Erythroblast (primary cell): ENCODE data around the gene AWAT2.
A peak's percentile ranks its signal among the peaks of the same experiment; 100 is the strongest.

Experiments
- DNase-seq, 2 experiments: peaks; one replicate each; lab custom pipeline; 2025; lab: John Stamatoyannopoulos, UW
- GATA1 ChIP-seq: IDR thresholded peaks from 2 replicates; pipeline ENCODE4 v1.6.1; 2011; ENCODE audit warnings: low read depth, mild to moderate bottlenecking, control low read depth, low read length, moderate library complexity
- POLR2A ChIP-seq: IDR thresholded peaks from 2 replicates; pipeline ENCODE4 v1.6.1; 2011; ENCODE audit warnings: mild to moderate bottlenecking, low read length

The AWAT2 gene, protein sequence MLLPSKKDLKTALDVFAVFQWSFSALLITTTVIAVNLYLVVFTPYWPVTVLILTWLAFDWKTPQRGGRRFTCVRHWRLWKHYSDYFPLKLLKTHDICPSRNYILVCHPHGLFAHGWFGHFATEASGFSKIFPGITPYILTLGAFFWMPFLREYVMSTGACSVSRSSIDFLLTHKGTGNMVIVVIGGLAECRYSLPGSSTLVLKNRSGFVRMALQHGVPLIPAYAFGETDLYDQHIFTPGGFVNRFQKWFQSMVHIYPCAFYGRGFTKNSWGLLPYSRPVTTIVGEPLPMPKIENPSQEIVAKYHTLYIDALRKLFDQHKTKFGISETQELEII

DNA sequence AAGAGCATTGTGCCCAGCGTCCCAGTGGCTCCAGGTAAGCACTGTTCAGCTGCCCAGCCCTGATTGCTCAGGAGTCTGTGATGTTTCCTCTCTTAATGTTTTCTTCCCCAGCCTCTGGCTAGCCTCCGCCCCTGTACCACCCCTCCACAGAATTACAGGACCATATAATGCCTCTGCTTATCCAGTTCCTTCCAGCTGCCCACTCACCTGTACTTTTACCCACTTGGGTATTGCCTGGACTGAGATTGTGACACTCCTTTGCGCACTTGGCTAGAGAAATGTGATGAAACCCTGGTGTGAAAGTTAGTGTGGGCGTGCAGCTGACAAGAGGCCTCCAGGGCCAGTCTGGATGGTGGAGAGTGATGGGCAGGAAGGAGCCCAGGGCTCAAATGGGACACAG lies at the start of gene AWAT2:
Gene AWAT2, minus strand, starts transcription at position 14 of the 400 bp plus-strand sequence. Its CDS starts 6 bp downstream, at position 8.
- no peak for TF ChIP-seq GATA1
- no peak for TF ChIP-seq POLR2A
- DNase-seq = no peak

DNA sequence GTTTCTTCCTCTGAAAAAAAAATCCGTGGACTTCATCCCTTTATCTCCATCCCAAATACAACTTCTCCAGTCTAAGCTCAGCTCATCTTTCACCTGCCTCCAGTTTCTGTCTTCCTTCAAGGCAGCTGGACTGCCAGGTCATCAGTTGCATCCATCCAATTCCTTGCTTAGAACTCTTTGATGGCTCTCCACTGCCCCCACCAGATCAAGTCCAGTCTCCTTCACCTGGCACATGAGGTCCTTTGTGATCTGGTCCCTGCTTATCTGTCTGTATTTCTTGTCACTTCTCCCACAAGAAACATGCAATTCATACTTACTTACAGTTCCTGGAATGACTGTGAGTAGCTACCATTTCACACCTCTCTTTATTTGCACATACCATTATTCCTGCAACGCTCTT lies 46.3 kb upstream of the AWAT2 start:
- DNase-seq = no peak
- TF ChIP-seq GATA1 = no peak
- TF ChIP-seq POLR2A = no peak

DNA sequence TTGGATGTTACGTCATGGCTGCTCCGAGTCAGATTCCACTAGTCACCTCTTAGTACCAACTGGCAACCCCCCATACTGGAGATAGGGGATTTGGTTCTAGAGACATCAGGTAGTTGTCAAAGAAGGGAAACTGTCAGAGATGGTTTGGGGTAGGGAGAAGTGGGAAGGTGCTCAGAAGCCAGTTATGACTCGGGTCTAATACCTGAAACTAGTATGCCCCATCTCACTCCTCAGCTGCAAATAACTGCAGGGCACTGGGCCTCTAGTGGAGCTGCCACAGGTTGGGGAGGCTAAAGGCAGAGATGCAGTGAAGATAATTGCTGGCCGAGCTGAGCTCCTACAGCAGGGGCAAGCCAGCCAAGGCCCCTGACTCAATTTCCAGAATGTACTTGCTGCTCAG lies 42.5 kb upstream of the AWAT2 start:
- TF ChIP-seq GATA1 (no peak), POLR2A (no peak)
- no peak for DNase-seq

DNA sequence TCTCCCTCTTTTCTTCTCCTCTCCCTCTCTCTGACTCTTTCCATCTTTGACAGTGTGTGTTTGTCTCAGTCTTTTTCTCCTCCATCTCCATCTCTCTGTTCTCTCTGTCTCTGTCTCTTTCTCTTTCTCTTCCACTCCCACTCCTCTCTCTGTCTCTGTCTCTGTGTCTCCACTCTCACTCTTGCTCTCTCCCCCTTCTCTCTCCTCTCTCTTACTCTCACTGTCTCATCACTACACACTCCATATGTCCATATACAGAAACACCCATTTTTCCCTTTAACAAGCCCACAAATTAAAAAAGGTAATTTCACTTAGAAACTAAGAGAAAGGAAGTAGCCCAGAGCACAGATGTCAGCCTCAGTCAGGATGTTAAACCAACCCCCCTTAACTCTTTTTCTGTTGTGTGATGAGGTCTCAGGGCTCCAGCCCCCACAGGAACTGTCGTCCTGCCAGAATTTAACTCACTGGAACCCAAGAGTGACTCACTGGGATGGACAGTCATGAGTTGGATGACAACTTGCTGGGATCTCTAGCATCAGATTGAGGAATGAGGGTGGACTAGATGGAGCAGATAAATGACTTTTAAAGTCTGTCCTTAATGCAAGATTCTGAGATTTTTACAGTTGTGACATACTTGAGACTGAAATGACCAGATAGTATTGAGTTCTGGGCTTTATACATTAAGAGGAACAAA lies 40.0 kb upstream of the AWAT2 start:
- TF ChIP-seq POLR2A (no peak), GATA1 (no peak)
- no peak for DNase-seq

DNA sequence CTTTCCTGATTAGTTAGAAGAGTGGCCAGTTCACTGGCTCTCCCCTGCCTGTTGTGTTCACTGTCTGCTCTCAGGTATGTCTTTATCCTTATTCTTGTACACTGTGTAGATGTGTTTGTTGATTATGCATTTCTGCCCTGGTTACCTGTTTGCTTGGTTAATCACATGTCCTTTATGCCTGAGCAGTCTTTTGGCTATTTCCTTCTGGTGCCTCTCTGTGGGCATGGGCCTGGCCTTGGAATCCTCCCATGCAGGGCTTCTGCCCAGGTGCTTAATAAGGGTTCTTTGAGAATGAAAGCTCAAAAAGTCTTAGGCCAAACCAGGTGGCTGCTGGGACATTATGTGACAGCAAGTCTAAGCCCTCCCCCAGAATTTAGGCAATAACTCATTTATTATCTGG lies 39.0 kb upstream of the AWAT2 start:
- DNase-seq = no peak
- no peak for TF ChIP-seq POLR2A
- no peak for TF ChIP-seq GATA1

DNA sequence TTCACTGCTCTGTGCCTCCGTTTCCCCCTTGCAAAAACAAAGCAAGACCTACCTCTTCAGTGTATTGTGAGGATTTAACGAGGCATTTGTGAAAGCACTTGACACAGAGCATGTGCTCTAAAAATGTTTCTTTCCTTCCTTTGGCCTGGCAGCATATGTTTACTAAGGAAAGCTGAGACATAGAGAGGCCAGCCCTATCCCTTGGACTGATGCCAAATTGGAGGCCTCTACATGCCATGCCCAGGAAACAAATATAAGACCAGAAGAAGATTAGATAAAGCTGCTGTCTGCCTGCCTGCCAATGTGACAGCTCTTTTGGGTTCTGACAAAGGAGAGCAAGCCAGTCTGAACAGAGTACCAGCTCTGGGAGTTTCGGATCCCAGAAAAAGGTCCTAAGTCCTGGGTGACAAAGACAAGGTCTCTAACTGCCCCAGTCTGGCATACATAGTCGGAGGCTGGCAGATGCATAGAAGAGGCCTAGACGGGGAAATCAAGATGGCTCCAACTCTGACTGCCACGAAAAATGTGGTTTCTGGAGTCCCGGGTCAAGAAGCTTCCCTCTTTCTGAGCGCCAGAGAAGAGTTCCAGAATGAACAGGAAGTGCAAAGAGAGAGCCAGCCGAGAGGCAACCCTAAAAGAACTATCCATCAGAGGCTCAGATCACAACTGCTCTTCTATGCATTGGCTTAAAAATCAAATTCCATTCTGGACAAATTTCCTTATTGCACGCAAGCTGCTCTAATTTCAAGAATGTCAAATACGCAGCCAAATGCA lies 38.3 kb upstream of the AWAT2 start:
- peak; percentile 48 to 54 for DNase-seq
- TF ChIP-seq GATA1 = no peak
- TF ChIP-seq POLR2A = no peak

DNA sequence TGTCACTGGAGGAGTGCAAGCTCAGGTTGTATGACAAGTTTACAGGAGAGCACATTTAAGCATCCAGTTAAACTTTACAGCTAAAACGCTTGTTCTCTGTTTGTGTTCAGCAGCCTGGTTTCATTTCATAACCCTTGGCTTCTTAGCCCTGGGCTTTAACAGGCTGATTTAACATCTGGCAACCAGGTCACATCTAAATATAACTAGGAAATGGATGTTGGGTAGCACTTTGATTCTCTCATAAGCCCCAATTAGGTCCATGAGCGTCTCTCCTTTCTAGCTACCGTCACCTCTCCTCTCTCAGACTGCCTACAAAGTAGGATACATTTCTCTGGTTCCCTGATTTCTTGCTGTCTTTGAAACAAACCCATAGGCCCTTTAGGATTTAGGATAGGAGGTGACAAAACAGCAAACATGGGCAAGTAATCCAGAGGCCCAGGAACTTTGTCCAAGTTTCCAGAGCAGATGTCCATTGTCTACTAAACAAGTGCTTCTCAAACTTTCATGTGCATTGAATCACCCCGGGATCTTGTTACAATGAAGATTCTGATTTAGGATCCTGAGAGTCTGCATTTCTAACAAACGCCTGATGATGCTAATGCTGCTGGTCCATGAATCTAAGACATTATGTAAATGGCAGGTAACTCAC lies 35.0 kb upstream of the AWAT2 start:
- TF ChIP-seq GATA1 = no peak
- TF ChIP-seq POLR2A = no peak

DNA sequence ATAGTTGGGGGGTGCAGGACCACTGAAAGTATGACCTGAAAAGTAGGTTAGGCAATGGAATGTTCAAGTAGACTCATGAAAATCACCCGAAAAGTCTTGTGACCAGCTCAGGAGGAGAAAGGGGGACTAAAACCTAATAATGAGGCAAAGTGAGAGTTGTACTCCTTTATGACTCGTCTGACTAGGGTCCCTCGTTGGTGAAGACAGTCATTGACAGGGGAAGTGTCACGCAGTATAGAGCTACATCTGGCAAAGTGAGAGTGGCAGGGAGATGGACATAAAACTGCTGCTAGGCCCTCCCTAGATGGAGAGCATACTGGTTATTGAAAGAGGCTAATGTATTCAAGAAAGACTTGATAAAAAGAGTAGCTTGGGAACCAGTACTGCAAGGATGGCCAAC lies 33.0 kb upstream of the AWAT2 start:
- no peak for TF ChIP-seq POLR2A
- no peak for TF ChIP-seq GATA1
- no peak for DNase-seq

More for the DNA sequence above, 35.0 kb upstream of the AWAT2 start:
- DNase-seq = no peak

DNA sequence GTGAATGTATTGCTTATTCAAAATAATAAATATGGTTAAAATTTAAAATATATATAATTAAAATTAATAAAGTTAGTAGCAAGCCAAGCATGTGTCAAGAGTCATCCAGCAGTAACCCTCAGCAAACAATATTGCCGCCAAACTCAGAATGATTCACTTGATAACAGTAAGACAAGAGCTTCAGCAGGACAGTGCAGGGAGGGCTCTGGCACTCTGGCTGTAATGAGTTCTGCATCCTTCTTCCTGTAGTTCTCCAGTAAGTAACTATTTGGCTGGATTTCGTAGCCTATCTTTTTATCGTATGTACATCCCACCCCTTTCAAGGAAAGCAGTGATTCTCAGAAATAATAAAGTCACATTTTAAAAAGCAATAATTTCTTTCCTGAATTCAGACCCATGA lies 30.1 kb upstream of the AWAT2 start:
- DNase-seq = no peak
- TF ChIP-seq GATA1 (no peak), POLR2A (no peak)

DNA sequence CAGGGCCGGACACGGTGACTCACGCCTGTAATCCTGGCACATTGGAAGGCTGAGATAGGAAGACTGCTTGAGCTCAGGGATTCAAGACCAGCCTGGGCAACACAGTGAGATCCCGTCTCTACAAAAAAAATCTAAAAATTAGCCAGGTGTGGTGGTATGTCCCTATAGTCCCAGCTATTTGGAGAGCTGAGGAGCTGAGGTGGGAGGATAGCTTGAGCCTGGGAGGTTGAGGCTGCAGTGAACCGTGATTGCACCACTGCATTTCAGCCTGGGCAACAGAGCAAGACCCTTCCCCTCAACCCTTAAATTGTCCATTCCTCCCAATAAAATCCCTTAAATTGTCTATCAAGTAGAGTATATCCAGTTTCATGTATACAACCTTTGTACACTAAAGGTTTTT lies 29.6 kb upstream of the AWAT2 start:
- TF ChIP-seq GATA1 (no peak), POLR2A (no peak)
- DNase-seq = no peak

DNA sequence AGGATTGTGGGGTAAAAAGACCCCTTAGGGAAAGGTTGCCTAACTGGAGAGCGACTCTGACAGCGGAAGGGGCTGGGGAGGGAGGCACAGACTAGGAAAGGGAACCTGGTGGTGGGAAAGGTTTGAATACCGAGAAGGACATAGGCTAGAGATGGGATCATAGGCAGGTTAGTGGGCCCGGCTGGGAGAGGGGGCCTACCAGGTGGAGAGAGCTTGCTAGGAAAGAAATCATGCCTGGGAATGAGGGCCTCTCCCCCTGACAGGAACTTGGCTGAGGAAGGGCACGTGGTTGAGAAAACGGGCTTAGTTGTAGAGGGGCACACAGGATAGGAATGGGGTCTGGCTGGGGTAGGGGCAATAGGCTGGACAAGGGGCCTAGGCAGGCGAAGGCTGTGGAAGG lies 16.9 kb upstream of the AWAT2 start:
- TF ChIP-seq POLR2A (no peak), GATA1 (no peak)
- DNase-seq = no peak

DNA sequence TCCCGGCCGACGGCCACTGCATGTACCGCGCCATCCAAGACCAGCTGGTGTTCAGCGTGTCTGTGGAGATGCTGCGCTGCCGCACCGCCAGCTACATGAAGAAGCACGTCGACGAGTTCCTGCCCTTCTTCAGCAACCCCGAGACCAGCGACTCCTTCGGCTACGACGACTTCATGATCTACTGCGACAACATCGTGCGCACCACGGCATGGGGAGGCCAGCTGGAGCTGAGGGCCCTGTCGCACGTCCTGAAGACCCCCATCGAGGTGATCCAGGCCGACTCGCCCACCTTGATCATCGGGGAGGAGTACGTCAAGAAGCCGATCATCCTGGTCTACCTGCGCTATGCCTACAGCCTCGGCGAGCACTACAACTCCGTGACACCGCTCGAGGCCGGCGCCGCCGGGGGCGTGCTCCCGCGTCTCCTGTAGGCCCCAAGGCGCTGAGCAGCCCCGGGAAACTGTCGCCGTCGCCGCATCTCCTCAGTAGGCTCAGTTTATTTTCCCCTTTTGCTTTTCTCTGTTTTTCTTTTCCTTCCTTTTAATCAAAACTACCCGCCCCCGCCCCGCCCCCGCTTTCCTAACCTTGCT lies 13.3 kb upstream of the AWAT2 start:
- TF ChIP-seq GATA1 (no peak), POLR2A (no peak)
- DNase-seq = no peak

DNA sequence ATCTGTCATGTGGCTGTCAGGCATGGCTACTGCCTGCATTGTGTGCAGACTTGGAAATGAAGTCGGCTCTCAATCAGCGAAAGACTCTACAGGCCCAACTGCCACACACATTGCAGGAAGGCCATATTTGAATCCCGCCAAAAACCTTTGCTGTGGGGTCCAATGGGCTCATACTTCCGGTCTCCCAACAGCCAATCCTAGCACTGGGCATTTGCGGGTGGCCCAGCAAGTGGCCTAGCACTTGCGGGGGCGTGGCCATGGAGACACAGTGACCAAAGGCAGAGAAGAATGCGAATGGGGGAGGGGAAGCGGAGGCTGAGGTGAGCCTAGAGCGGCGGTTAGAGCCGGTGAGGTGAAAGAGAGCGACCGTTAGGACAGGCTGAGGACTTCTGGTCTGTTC lies 12.3 kb upstream of the AWAT2 start, which contains the start of gene OTUD6A:
Gene OTUD6A, plus strand, starts transcription at position 382 of the 400 bp plus-strand sequence. CDS start 68 bp downstream, outside the sequence.
- no peak for DNase-seq
- TF ChIP-seq POLR2A (no peak), GATA1 (no peak)
